HEK293T (cell line): ENCODE data around the gene HECA.

Experiments used
- ELF4 ChIP-seq: fragments of 450-650 bp; IDR thresholded peaks from 2 replicates; pipeline ENCODE4 v1.6.1; 2017; ENCODE audit warnings: antibody characterized with exemption
- FOXA1 ChIP-seq: fragments of 450-650 bp; IDR thresholded peaks from 2 replicates; pipeline ENCODE4 v1.6.1; 2016; ENCODE audit warnings: mild to moderate bottlenecking
- SP1 ChIP-seq: fragments of 450-650 bp; IDR thresholded peaks from 2 replicates; pipeline ENCODE4 v1.6.1; 2017
- SUZ12 ChIP-seq: fragments of 450-650 bp; IDR thresholded peaks from 2 replicates; pipeline ENCODE4 v1.6.1; 2016; ENCODE audit warnings: mild to moderate bottlenecking

DNA sequence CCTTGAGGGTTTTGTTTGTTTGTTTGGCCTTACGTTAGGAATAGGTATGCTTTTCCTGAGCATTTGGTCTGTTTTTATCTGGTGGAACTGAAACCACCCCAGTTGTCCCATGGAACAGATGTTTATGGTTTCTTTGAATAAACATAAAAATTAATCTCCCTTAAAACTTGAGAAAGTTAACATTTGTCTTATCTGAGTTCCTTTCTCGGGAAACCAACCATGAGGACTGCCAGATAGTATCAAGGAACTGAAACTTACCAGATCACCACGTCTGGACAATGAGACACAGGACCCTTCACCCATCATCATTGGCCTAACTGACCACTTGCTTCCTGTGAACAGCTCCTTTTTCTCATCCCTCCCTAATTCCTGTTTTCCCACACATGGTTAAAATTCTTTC, 15.3 kb upstream of the HECA start:
- no peak for TF ChIP-seq SUZ12
- TF ChIP-seq FOXA1, result no peak
- no peak for TF ChIP-seq ELF4
- TF ChIP-seq SP1, result no peak
